ENCODE results near the gene GJC2. TPM values are rescaled to one million over a fixed set of nuclear protein-coding genes. Genes with fewer than 3 reads are reported as not detected.

GJC2 gene
- total RNA-seq, 1 experiment from 2014 or later: 0.76 TPM

DNA sequence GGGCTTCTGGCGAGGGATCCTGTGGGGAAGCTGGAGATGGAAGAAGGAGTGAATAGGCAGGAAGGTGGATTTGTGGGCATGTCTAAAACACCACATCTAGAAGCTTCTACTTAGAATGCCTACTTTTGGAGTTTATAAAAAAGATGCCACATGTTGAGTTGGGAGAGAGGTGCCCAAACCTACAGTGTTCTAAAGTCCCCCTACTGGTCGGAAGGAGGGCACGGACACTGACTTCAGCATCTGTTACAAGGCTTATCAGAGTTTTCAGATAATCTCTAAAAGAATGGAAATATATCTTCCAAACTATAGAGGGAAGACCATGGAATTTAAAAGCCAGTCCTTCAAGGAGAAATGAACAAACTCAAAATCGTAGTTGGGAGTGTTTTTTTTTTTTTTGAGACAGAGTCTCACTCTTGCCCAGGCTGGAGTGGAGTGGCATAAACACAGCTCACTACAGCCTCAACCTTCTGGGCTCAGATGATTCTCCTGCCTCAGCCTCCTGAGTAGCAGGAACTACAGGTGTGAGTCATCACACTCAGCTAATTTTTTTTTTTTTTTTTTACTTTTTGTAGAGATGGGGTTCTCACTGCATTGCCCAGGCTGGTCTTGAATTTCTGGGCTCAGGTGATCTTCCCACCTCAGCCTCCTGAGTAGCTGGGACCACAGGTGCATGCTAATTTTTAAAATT is 30.7 kb downstream of the GJC2 start:
- no peak overlapping the region for H3K4me2 ChIP-seq (ENCODE audit: low read length)
- H3K4me1 ChIP-seq (ENCODE audit: control insufficient read depth in 1 of 2, insufficient read depth in 2 of 2, low read length in 2 of 2): 0 out of 4 replicates have a peak, but pooled peaks cover 0 to 9% of the 10 kb centered on the region in 2 experiments
- no peaks in the 10 kb centered on the region for H3K36me3 ChIP-seq (ENCODE audit: control insufficient read depth in 1 of 2, insufficient read depth in 2 of 2, low read length in 2 of 2)
- no peaks in the 10 kb centered on the region for H3K9me3 ChIP-seq (ENCODE audit: control insufficient read depth in 1 of 2, insufficient read depth in 1 of 2, low read depth in 1 of 2, low read length in 2 of 2)
- intact Hi-C loops (cut with micrococcal nuclease): no loop called here
- H3K4me3 ChIP-seq (replicated peaks in 1 of 2; ENCODE audit: low read depth in 1 of 2, low read length in 2 of 2): no peak overlapping the region
- RAD21 ChIA-PET (ENCODE audit: low non-redundant PET in 1 of 2, low total read pairs in 2 of 2, uncharacterized antibody in 2 of 2, unreplicated experiment in 2 of 2): no interaction called here
- POLR2A ChIA-PET: no interaction called here
- no peaks in the 10 kb centered on the region for H4K20me1 ChIP-seq (ENCODE audit: insufficient read depth)
- ATAC-seq: peak; percentile 76
- no peak overlapping the region for H3K27ac ChIP-seq (ENCODE audit: low read depth, low read length)
- TF ChIP-seq, protein P1, sequence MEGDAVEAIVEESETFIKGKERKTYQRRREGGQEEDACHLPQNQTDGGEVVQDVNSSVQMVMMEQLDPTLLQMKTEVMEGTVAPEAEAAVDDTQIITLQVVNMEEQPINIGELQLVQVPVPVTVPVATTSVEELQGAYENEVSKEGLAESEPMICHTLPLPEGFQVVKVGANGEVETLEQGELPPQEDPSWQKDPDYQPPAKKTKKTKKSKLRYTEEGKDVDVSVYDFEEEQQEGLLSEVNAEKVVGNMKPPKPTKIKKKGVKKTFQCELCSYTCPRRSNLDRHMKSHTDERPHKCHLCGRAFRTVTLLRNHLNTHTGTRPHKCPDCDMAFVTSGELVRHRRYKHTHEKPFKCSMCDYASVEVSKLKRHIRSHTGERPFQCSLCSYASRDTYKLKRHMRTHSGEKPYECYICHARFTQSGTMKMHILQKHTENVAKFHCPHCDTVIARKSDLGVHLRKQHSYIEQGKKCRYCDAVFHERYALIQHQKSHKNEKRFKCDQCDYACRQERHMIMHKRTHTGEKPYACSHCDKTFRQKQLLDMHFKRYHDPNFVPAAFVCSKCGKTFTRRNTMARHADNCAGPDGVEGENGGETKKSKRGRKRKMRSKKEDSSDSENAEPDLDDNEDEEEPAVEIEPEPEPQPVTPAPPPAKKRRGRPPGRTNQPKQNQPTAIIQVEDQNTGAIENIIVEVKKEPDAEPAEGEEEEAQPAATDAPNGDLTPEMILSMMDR (IDR thresholded peaks at IDR 0.05 in 2 of 3, conservative IDR thresholded peaks at IDR 0.05 in 1 of 3; ENCODE audit: borderline replicate concordance in 1 of 3, insufficient read depth in 1 of 3, low read depth in 2 of 3, low read length in 2 of 3): peak in 2 of 3 experiments; percentile 55 to 58; a peak in 4 of 6 replicates
- TF ChIP-seq, protein P2, sequence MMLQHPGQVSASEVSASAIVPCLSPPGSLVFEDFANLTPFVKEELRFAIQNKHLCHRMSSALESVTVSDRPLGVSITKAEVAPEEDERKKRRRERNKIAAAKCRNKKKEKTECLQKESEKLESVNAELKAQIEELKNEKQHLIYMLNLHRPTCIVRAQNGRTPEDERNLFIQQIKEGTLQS (IDR thresholded peaks at IDR 0.05): no peak
- H3K9me2 ChIP-seq (ENCODE audit: insufficient read depth): no peaks in the 10 kb centered on the region
- H3K79me2 ChIP-seq (ENCODE audit: insufficient read depth, low read length): no peaks in the 10 kb centered on the region
- DNase-seq (ENCODE audit: low read depth, low spot score): no peak
- H3K9ac ChIP-seq (ENCODE audit: low read length): no peak overlapping the region
- no TSS peak for BruUV-seq (replicated peaks)
- H3K27me3 ChIP-seq (ENCODE audit: insufficient read depth, low read length): no peaks in the 10 kb centered on the region
- no peak overlapping the region for H2AFZ ChIP-seq (ENCODE audit: low read depth, low read length, poor library complexity, severe bottlenecking)
- CTCF ChIA-PET: no interaction called here

DNA sequence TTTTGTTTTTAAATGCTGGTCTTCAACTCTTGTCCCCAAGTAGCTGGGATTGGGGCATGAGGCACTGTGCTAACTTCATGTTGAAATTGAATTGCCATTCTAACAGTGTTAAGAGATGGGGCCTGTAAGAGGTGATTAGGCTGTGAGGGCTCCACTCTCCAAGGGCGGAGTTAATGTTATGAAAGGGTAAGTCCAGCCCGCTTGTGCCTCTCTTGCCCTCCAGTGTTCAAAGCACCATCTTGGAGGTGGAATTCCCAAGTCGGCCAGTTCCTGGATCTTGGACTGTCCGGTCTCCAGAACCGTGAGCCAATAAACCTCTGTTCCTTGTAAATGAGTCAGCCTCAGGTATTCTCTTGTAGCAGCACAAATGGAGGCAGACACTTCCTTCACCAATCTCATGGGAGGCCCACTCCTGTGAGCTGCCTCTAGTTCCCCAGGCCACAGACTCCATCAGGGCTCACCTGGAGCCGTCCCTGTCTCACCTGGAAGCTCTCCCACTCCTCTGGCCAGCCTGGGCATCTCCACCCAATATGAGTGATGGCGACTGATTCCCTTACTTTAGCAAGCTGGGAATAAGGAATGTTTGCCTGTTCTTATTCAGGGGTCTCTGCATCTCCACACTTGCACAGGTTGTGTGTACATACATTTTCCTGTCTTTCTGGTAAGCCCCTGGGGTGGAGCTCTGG is 31.4 kb downstream of the GJC2 start:
- Histone ChIP-seq H3K27ac (ENCODE audit: low read depth, low read length) (no peak overlapping the region), H4K20me1 (ENCODE audit: insufficient read depth) (no peaks in the 10 kb centered on the region), H3K9me2 (ENCODE audit: insufficient read depth) (no peaks in the 10 kb centered on the region), H3K4me3 (replicated peaks in 1 of 2; ENCODE audit: low read depth in 1 of 2, low read length in 2 of 2) (no peak overlapping the region), H3K4me1 (ENCODE audit: control insufficient read depth in 1 of 2, insufficient read depth in 2 of 2, low read length in 2 of 2) (0 out of 4 replicates have a peak, but pooled peaks cover 0 to 9% of the 10 kb centered on the region in 2 experiments), H2AFZ (ENCODE audit: low read depth, low read length, poor library complexity, severe bottlenecking) (no peak overlapping the region), H3K4me2 (ENCODE audit: low read length) (no peak overlapping the region), H3K9ac (ENCODE audit: low read length) (no peak overlapping the region), H3K79me2 (ENCODE audit: insufficient read depth, low read length) (no peaks in the 10 kb centered on the region), H3K9me3 (ENCODE audit: control insufficient read depth in 1 of 2, insufficient read depth in 1 of 2, low read depth in 1 of 2, low read length in 2 of 2) (no peaks in the 10 kb centered on the region), H3K36me3 (ENCODE audit: control insufficient read depth in 1 of 2, insufficient read depth in 2 of 2, low read length in 2 of 2) (no peaks in the 10 kb centered on the region), H3K27me3 (ENCODE audit: insufficient read depth, low read length) (no peaks in the 10 kb centered on the region)
- DNase-seq (ENCODE audit: low read depth, low spot score) (no peak), ATAC-seq (no peak)
- ChIA-PET CTCF (no interaction called here), RAD21 (ENCODE audit: low non-redundant PET in 1 of 2, low total read pairs in 2 of 2, uncharacterized antibody in 2 of 2, unreplicated experiment in 2 of 2) (no interaction called here), POLR2A (no interaction called here)
- intact Hi-C loops (cut with micrococcal nuclease): no loop called here
- BruUV-seq (replicated peaks): no TSS peak
- TF ChIP-seq SRF (IDR thresholded peaks at IDR 0.05; ENCODE audit: low read depth) (no peak), RAD21 (IDR thresholded peaks at IDR 0.05; ENCODE audit: low read depth) (no peak), FOSL1 (IDR thresholded peaks at IDR 0.05; ENCODE audit: low read depth) (no peak), POLR2AphosphoS5 (IDR thresholded peaks at IDR 0.05; ENCODE audit: low read depth, low read length) (no peak), JUND (IDR thresholded peaks at IDR 0.05) (no peak), ZFX (IDR thresholded peaks at IDR 0.05) (no peak)
- TF ChIP-seq, protein P3, sequence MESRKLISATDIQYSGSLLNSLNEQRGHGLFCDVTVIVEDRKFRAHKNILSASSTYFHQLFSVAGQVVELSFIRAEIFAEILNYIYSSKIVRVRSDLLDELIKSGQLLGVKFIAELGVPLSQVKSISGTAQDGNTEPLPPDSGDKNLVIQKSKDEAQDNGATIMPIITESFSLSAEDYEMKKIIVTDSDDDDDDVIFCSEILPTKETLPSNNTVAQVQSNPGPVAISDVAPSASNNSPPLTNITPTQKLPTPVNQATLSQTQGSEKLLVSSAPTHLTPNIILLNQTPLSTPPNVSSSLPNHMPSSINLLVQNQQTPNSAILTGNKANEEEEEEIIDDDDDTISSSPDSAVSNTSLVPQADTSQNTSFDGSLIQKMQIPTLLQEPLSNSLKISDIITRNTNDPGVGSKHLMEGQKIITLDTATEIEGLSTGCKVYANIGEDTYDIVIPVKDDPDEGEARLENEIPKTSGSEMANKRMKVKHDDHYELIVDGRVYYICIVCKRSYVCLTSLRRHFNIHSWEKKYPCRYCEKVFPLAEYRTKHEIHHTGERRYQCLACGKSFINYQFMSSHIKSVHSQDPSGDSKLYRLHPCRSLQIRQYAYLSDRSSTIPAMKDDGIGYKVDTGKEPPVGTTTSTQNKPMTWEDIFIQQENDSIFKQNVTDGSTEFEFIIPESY (IDR thresholded peaks at IDR 0.05; ENCODE audit: extremely low read depth, insufficient replicate concordance, low read length): no peak
- TF ChIP-seq, protein P1 (IDR thresholded peaks at IDR 0.05 in 2 of 3, conservative IDR thresholded peaks at IDR 0.05 in 1 of 3; ENCODE audit: borderline replicate concordance in 1 of 3, insufficient read depth in 1 of 3, low read depth in 2 of 3, low read length in 2 of 3): no peak
- TF ChIP-seq, protein P2 (IDR thresholded peaks at IDR 0.05): no peak
- TF ChIP-seq, protein P4, sequence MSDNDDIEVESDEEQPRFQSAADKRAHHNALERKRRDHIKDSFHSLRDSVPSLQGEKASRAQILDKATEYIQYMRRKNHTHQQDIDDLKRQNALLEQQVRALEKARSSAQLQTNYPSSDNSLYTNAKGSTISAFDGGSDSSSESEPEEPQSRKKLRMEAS (IDR thresholded peaks at IDR 0.05): no peak

Data from HCT116 (cell line).